Endothelial cell of umbilical vein (primary cell): ENCODE results near the gene ADAMTSL5. TPM values are rescaled to one million over a fixed set of nuclear protein-coding genes. Genes with fewer than 3 reads are reported as not detected.
A peak's percentile ranks its signal among the peaks of the same experiment; 100 is the strongest.

Experiments
- BruUV-seq: library from RNA; stranded (reverse); fragments of 400-500 nt; replicated peaks from 2 replicates; lab custom pipeline; 2021; lab: Mats Ljungman, UMichigan
- CTCF ChIA-PET: fragments of 300-600, 350-600 bp; sonication (Branson Sonifier 250); formaldehyde crosslinking; loops from one replicate; lab custom pipeline; 2021; ENCODE audit warnings: antibody characterized with exemption, inconsistent platforms; lab: Charles Lee
- POLR2A ChIA-PET: fragments of 300-600, 350-600 bp; sonication (Branson Sonifier 250); formaldehyde crosslinking; loops from one replicate; lab custom pipeline; 2021; ENCODE audit warnings: antibody characterized with exemption, inconsistent platforms; lab: Charles Lee
- DNase-seq: peaks from one replicate; pipeline ENCODE4 v3.0.0-alpha.2; 2011; ENCODE audit warnings: low read depth, low spot score
- FAIRE-seq: peaks from 2 replicates; lab custom pipeline; 2011; peaks lifted over from hg19 to GRCh38; lab: Jason Lieb, UNC
- H2AFZ ChIP-seq: 2 replicates; pipeline ENCODE4 v1.6.0; 2012; ENCODE audit warnings: low read depth, low read length, control low read depth, inconsistent platforms
- H3K27ac ChIP-seq: 2 replicates; pipeline ENCODE4 v1.5.1; 2011; ENCODE audit warnings: low read depth, mild to moderate bottlenecking, control low read depth, low read length, moderate library complexity; ENCODE audit not compliant: insufficient read depth
- H3K27me3 ChIP-seq, 2 experiments: 2 replicates each; pipeline versions ENCODE4 v1.6.0 to v1.6.1; 2011; ENCODE audit warnings: low read length in 2 of 2, mixed read lengths in 1 of 2; ENCODE audit not compliant: control insufficient read depth in 2 of 2, insufficient read depth in 2 of 2
- H3K36me3 ChIP-seq, 2 experiments: 2 replicates in 1 of 2; 3 replicates in 1 of 2; pipeline ENCODE4 v1.5.1; 2011; ENCODE audit warnings: low read length in 2 of 2, mild to moderate bottlenecking in 1 of 2, moderate library complexity in 1 of 2; ENCODE audit not compliant: control insufficient read depth in 2 of 2, insufficient read depth in 2 of 2; ENCODE audit errors: extremely low read depth in 1 of 2
- H3K4me1 ChIP-seq: 3 replicates; pipeline ENCODE4 v1.5.1; 2011; ENCODE audit warnings: mild to moderate bottlenecking, low read length; ENCODE audit not compliant: control insufficient read depth, insufficient read depth; ENCODE audit errors: extremely low read depth
- H3K4me2 ChIP-seq: 2 replicates; pipeline ENCODE4 v1.6.1; 2011; ENCODE audit warnings: low read length, control low read depth, mixed read lengths; ENCODE audit not compliant: insufficient read depth
- H3K4me3 ChIP-seq, 3 experiments: fragments of 200-600 bp in 1 of 3; sonication (generic), shearing (Covaris generic) in 1 of 3; replicated peaks in 1 of 3; 2 replicates each; pipeline ENCODE4 v1.5.1; 2011 to 2016; ENCODE audit warnings: control low read depth in 3 of 3, low read length in 3 of 3, mild to moderate bottlenecking in 2 of 3, inconsistent platforms in 1 of 3, low read depth in 1 of 3, moderate library complexity in 1 of 3; ENCODE audit not compliant: insufficient read depth in 1 of 3
- H3K79me2 ChIP-seq: 2 replicates; pipeline ENCODE4 v1.6.0; 2012; ENCODE audit warnings: low read length, inconsistent platforms; ENCODE audit not compliant: control insufficient read depth, insufficient read depth
- H3K9ac ChIP-seq: replicated peaks from 2 replicates; pipeline ENCODE3; 2011; ENCODE audit warnings: low read length, control low read depth; ENCODE audit not compliant: insufficient read depth; ENCODE audit errors: extremely low read depth
- H3K9me1 ChIP-seq: replicated peaks from 3 replicates; pipeline ENCODE4 v1.6.0; 2011; ENCODE audit warnings: mild to moderate bottlenecking, low read length; ENCODE audit not compliant: control insufficient read depth, insufficient read depth; ENCODE audit errors: extremely low read depth
- H3K9me3 ChIP-seq: replicated peaks from 2 replicates; pipeline ENCODE4 v1.5.1; 2012; ENCODE audit warnings: low read length, inconsistent platforms; ENCODE audit not compliant: control insufficient read depth, insufficient read depth
- H4K20me1 ChIP-seq: replicated peaks from 2 replicates; pipeline ENCODE3; 2011; ENCODE audit warnings: mild to moderate bottlenecking, low read length; ENCODE audit not compliant: control insufficient read depth, insufficient read depth; ENCODE audit errors: extremely low read depth
- EZH2 ChIP-seq: IDR thresholded peaks from 2 replicates; pipeline ENCODE4 v1.6.1; 2012; ENCODE audit warnings: borderline replicate concordance, low read depth, mild to moderate bottlenecking, moderate library complexity, low read length, inconsistent platforms; ENCODE audit not compliant: severe bottlenecking
- FOS ChIP-seq: IDR thresholded peaks from 2 replicates; pipeline ENCODE4 v1.6.1; 2011; ENCODE audit warnings: mild to moderate bottlenecking, low read length, moderate library complexity, borderline replicate concordance; ENCODE audit not compliant: insufficient read depth
- GATA2 ChIP-seq: IDR thresholded peaks from 2 replicates; pipeline ENCODE4 v1.7.0; 2011; ENCODE audit warnings: low read depth, mild to moderate bottlenecking, moderate library complexity, mixed read lengths, low read length; ENCODE audit not compliant: insufficient read length, insufficient read depth
- JUN ChIP-seq: IDR thresholded peaks from 2 replicates; pipeline ENCODE4 v1.6.1; 2011; ENCODE audit warnings: borderline replicate concordance, low read depth; ENCODE audit not compliant: insufficient read length, insufficient read depth
- MAX ChIP-seq: IDR thresholded peaks from 2 replicates; pipeline ENCODE4 v1.6.1; 2011; ENCODE audit not compliant: insufficient read depth, insufficient read length
- MYC ChIP-seq: IDR thresholded peaks from one replicate; pipeline ENCODE4 v1.6.1; 2011; ENCODE audit warnings: mild to moderate bottlenecking, low read depth, low read length
- POLR2A ChIP-seq: IDR thresholded peaks from 2 replicates; pipeline ENCODE4 v1.6.1; 2012; ENCODE audit warnings: low read depth, mild to moderate bottlenecking, control low read depth, low read length
- POLR2AphosphoS5 ChIP-seq: IDR thresholded peaks from 2 replicates; pipeline ENCODE4 v1.6.1; 2012; ENCODE audit warnings: low read depth, mild to moderate bottlenecking, control low read depth, low read length, moderate library complexity; ENCODE audit not compliant: insufficient read depth
- dilution Hi-C: fragments of 300-500 bp; cut with MboI; formaldehyde crosslinking; loops from one replicate; pipeline ENCODE4 v1.15.0; 2019; ENCODE audit warnings: low sequenced_read_pairs; ENCODE audit not compliant: extremely low pct_ligation_motif_present
- intact Hi-C: fragments of 100-400 bp; cut with micrococcal nuclease; formaldehyde crosslinking; loops from one replicate; pipeline ENCODE4 v1.10.0; 2022
- polyA plus RNA-seq, 4 experiments: library from polyadenylated mRNA; depleted of rRNA in 3 of 4; stranded (reverse) in 3 of 4; unstranded in 1 of 4; fragments of >200 nt; gene quantifications; 2 replicates each; pipeline versions ENCODE4 v1.2.1 to v1.2.3, GENCODE V29; 2011 to 2012; ENCODE audit warnings: missing spikeins in 1 of 4
- total RNA-seq: library from RNA; stranded (reverse); gene quantifications from 2 replicates; pipeline ENCODE4 v1.2.3, GENCODE V29; 2021
- TF ChIP-seq, protein P1 (sequence below), 2 donors: IDR thresholded peaks; 1 replicate in 1 of 2; 2 replicates in 1 of 2; pipeline ENCODE4 v1.5.1; 2011; ENCODE audit warnings: low read length in 2 of 2, mild to moderate bottlenecking in 2 of 2, moderate library complexity in 2 of 2, control low read depth in 1 of 2, inconsistent platforms in 1 of 2, low read depth in 1 of 2; ENCODE audit not compliant: insufficient read depth in 1 of 2; ENCODE audit errors: extremely low read depth in 1 of 2

Gene ADAMTSL5
- total and polyA plus RNA-seq, 2 donors (not counting 3 experiments of a cell fraction or from before 2014, with no cell fraction given) = 0.07 TPM; not detected in 1

GRCh38 chr19:1465191-1466016 lies 47.4 kb downstream of the ADAMTSL5 start:
- Histone ChIP-seq H3K27me3 (peaks cover 25 to 53% of the 10 kb centered on the region in 2 experiments), H3K36me3 (no peaks in the 10 kb centered on the region), H3K9me1 (no peaks in the 10 kb centered on the region), H3K4me3 (no peak overlapping the region), H4K20me1 (no peaks in the 10 kb centered on the region), H3K9ac (no peak overlapping the region), H3K4me1 (peaks cover 5% of the 10 kb centered on the region), H3K27ac (no peak overlapping the region), H3K79me2 (no peaks in the 10 kb centered on the region), H3K4me2 (peak overlapping the region; percentile 2), H3K9me3 (no peaks in the 10 kb centered on the region), H2AFZ (no peak overlapping the region)
- FAIRE-seq (peak; percentile 75), DNase-seq (peak; percentile 41)
- POLR2A ChIA-PET = no interaction called here
- no peak for TF ChIP-seq FOS
- TF ChIP-seq, protein P1, sequence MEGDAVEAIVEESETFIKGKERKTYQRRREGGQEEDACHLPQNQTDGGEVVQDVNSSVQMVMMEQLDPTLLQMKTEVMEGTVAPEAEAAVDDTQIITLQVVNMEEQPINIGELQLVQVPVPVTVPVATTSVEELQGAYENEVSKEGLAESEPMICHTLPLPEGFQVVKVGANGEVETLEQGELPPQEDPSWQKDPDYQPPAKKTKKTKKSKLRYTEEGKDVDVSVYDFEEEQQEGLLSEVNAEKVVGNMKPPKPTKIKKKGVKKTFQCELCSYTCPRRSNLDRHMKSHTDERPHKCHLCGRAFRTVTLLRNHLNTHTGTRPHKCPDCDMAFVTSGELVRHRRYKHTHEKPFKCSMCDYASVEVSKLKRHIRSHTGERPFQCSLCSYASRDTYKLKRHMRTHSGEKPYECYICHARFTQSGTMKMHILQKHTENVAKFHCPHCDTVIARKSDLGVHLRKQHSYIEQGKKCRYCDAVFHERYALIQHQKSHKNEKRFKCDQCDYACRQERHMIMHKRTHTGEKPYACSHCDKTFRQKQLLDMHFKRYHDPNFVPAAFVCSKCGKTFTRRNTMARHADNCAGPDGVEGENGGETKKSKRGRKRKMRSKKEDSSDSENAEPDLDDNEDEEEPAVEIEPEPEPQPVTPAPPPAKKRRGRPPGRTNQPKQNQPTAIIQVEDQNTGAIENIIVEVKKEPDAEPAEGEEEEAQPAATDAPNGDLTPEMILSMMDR (IDR thresholded peaks at IDR 0.05; ENCODE audit: extremely low read depth in 1 of 2, insufficient read depth in 1 of 2, low read depth in 1 of 2, low read length in 2 of 2) = peak; percentile 28 to 77
- intact Hi-C loops (no loop called here), dilution Hi-C loops (no loop called here)
- BruUV-seq = no TSS peak
- CTCF ChIA-PET = interaction anchor here (0.8 to 2.6 kb wide), 13 partner anchors 10 to 303 kb away, joined by 3 to 14 read pairs (median 5); partner anchors contain the start of gene REEP6

- peaks cover 28 to 34% of the 10 kb centered on the region in 2 experiments for H3K27me3 ChIP-seq
- no peaks in the 10 kb centered on the region for H4K20me1 ChIP-seq
- H3K27ac ChIP-seq = no peak overlapping the region
- H2AFZ ChIP-seq = no peak overlapping the region
- no peaks in the 10 kb centered on the region for H3K36me3 ChIP-seq
- TF ChIP-seq, protein P1 (IDR thresholded peaks at IDR 0.05; ENCODE audit: extremely low read depth in 1 of 2, insufficient read depth in 1 of 2, low read depth in 1 of 2, low read length in 2 of 2) = no peak
- TF ChIP-seq JUN (no peak), FOS (no peak), MYC (no peak), EZH2 (no peak), POLR2AphosphoS5 (no peak), GATA2 (no peak), POLR2A (no peak), MAX (no peak)
- no peaks in the 10 kb centered on the region for H3K4me1 ChIP-seq
- no peaks in the 10 kb centered on the region for H3K9me1 ChIP-seq
- no peak overlapping the region for H3K9ac ChIP-seq
- no peaks in the 10 kb centered on the region for H3K79me2 ChIP-seq
- DNase-seq (no peak), FAIRE-seq (no peak)
- POLR2A ChIA-PET = interaction anchor here (0.7 kb wide), 1 partner anchor 1015 kb away, joined by 9 read pairs; no protein-coding TSS in a partner anchor
- no peak overlapping the region for H3K4me3 ChIP-seq
- intact Hi-C loops (no loop called here), dilution Hi-C loops (no loop called here)
- no TSS peak for BruUV-seq
- H3K9me3 ChIP-seq = no peaks in the 10 kb centered on the region
- CTCF ChIA-PET = no interaction called here
- no peak overlapping the region for H3K4me2 ChIP-seq
These were observed 51.0 kb downstream of the ADAMTSL5 start for GRCh38 chr19:1461862-1462261.
